ENCODE results near the gene HYAL1.

The HYAL1 gene

GRCh38 chr3:50326182-50326541, 22.8 kb upstream of the HYAL1 start:
- no peak overlapping the region for H3K4me3 ChIP-seq (ENCODE audit: low read length)
- no peak for TF ChIP-seq ZNF274 (IDR thresholded peaks at IDR 0.05; ENCODE audit: low read depth, low read length)

DNA sequence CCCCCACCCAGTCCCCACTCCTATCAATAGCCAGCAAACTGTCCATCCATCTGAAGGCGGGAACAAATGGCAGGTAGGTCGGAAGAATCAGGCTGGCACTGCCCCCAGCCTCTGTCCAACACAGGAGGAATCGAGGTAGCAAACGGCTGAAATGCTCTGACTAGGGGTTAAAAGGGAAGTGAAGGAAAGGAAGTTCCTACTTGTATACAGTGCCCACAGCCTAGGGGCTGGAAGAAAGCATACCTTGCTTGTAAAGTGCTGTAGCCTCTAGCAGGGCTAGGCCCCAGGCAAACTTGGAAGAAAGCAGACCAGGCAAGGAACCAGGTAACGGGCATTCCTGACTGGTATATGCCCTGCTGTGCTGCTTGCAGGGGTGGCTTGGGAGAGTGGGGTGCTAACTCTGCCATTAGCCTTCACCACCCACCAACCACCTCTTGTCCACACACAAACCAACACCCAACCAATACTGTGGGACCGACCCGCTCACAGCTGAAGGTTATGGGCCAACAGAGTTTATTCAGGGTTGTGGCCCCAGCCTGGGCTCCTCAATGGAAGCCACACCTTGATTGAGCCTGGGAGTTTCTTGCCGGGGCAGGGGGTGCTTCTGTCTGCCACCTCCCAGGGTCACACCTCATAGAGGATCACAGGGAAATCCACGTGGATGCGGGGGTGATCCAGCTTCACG, 22.3 kb upstream of the HYAL1 start:
- H3K4me3 ChIP-seq (ENCODE audit: low read length): no peak overlapping the region
- TF ChIP-seq ZNF274 (IDR thresholded peaks at IDR 0.05; ENCODE audit: low read depth, low read length): no peak

DNA sequence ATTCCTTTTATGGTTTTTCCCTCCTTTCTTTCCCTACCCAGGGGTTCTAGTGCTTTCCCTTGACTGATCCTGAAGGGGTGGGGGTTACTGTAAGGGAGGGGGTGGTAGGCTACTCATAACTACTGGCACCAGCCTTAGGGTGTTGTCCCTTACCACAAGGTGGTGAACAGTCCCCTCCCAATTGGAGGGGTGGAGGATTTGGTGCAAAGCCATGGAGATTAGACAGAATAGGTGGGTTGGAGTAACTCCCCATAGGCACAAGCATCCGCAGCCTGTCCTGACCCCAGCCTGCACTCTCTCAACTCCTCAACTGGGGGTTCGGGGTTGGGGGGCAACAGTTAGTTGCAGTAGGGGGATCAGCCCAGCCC, 21.7 kb upstream of the HYAL1 start:
- no peak overlapping the region for H3K4me3 ChIP-seq (ENCODE audit: low read length)
- no peak for TF ChIP-seq ZNF274 (IDR thresholded peaks at IDR 0.05; ENCODE audit: low read depth, low read length)

DNA sequence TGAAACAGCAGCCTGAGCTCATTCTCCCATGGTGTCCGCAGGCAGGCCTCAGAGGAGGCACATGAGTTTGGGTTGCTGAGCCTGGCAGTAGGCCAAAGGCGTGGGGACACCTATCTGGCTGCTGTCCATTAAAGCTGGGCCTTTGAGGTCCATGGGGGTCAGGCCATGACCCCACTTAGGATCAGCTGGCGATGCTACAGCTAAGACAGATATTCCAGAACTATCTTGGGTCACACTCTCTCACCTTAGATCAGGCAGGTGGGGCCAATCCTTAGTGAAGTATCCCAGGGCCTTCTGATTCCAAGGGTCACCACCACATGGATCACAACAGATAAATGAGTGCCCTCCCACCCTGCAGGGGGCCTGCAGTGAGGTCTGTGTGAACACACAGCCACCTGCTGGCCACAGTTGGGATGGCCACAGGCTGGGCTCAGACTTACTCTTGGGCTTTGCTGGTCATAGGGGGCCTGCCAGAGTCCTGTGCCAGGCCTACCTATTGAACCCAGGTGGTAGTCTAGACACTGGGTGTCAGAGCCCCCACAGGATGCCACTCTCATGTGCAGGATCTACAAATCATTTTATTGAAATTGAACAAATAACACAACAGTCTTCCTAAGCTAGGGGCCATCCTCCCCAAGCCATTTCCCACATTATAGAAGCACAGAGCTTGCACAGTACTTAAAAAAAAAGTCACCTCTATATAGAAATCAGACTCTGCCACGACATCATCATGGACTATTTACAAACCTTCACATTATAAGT, 21.2 kb upstream of the HYAL1 start:
- H3K4me3 ChIP-seq (ENCODE audit: low read length): no peak overlapping the region
- no peak for TF ChIP-seq ZNF274 (IDR thresholded peaks at IDR 0.05; ENCODE audit: low read depth, low read length)

GRCh38 chr3:50323614-50324199, 20.3 kb upstream of the HYAL1 start:
- TF ChIP-seq ZNF274 (IDR thresholded peaks at IDR 0.05; ENCODE audit: low read depth, low read length): no peak
- H3K4me3 ChIP-seq (ENCODE audit: low read length): no peak overlapping the region

DNA sequence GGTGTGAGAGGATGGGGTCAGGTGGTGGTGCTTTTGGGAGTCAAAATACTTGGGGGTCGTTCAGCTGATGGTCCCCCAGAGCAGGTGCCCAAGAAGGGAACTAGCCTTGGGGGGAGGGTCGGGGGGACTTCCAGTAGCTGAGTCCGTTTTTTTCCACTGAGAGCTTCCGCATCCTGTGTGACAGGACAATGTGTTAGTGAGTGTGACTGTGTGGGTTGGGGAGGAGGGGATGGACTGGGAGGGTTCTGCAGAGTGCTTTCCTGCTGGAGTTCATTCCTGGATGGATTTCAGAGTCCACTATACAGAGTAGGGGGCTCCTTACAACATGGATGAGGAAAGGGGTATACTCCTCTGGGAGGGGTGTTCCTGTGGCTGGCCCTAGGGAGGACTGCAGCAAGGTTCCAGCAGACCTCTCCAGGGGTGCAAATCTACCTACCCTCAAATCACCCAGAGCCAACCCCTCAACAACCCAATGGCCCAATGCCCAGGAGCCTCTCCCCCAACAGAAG, 19.8 kb upstream of the HYAL1 start:
- no peak for TF ChIP-seq ZNF274 (IDR thresholded peaks at IDR 0.05; ENCODE audit: low read depth, low read length)
- H3K4me3 ChIP-seq (ENCODE audit: low read length): no peak overlapping the region

DNA sequence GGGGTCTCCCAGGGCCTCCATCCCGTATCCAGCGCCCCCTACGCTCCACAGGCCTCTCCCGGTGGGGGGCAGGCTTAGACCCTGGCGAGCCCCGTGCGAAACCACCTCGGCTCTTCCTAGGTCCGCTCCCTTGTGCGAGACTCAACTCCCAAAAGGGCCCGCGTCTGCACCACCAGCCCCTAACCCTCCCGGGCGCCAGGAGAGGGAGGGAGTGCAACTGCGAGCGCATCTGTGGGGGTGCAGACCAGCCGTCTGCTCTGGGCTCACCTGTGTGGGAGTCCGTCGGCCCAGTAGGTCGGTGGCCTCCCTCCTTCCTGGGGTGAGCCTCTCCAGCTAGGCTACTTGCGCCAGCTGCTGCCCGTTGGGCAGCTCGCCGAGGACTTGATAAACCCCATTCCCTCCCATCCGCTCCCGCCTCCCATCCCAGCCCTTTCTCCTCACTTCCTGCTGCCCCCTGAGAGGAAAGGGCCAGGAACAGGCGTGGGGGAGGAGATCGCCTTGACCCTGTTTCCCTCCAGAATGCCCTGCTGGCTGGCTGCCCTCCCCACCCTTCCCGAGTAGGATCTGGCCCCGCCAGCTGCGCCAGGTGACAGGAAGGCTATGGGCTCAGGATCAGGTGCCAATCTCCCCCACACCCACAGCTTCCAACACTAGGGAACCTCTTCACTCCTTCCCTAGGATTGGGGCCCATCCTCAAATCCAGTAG, 19.2 kb upstream of the HYAL1 start, which contains the start of gene HYAL2:
Gene HYAL2, minus strand, starts transcription at position 360 of the 706 bp plus-strand sequence. CDS start 2,256 bp downstream, outside the sequence.
- H3K4me3 ChIP-seq (ENCODE audit: low read length): peak within 1 kb of the TSS; percentile 91; the same call in 1 of the 2 replicates
- no peak for TF ChIP-seq ZNF274 (IDR thresholded peaks at IDR 0.05; ENCODE audit: low read depth, low read length)

DNA sequence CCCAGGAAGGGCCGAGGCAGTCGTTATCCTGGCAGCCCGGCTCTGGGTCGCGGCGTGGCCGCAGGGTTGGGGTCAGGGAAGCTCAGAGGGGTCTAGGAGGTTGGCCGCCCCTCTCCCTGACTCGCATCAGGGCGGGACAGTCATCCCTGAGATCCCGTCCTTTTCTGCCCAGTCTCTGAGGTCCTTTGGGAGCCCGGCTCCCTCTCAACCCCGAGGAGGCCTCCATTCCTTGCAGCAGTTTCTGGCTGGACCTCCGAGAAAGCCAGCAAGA, 18.7 kb upstream of the HYAL1 start:
- peak overlapping the region; percentile 15; the same call in 1 of the 2 replicates for H3K4me3 ChIP-seq (ENCODE audit: low read length)
- no peak for TF ChIP-seq ZNF274 (IDR thresholded peaks at IDR 0.05; ENCODE audit: low read depth, low read length)

DNA sequence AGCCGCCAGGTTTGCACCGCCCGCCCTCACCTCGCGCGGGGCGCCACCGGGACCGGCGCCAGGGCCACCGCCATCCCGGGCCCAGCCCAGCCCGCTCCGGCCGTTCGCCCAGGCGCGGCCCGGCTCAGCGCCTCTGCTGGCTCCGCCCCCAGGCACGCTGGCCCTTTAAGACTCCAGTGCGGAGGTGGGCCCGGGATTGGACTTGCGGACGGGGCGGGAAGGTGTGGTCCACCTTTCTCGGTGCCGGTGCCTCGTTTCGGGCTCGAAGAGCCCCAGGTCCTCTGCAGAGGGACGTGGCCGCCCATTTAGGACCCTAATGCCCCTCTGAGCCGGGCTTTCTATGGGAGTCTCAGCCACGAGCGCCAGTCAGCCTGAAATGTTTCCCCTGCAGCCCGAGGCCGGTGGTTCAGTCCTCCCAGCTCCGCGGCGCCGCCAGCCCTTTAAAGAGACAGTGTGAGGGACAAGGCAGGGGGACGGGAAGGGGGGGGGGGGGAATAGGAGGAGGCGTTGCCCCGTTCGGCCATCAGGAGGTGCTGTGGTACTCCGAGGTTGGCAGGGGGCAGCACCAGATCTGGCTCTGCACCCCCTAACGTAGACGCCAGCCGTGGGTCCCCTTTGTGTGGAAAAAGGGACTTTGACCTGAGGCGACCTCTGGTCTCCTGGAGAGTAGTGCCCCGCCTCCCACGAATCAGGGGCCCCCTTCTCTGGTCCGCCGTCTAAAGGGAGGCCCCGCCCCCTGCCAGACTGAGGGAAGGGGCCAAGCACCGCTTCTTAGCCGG, 18.2 kb upstream of the HYAL1 start:
- peak overlapping the region; percentile 91; the same call in 1 of the 2 replicates for H3K4me3 ChIP-seq (ENCODE audit: low read length)
- TF ChIP-seq ZNF274 (IDR thresholded peaks at IDR 0.05; ENCODE audit: low read depth, low read length): no peak

GRCh38 chr3:50320853-50321335, 17.5 kb upstream of the HYAL1 start:
- peak overlapping the region; percentile 91 for H3K4me3 ChIP-seq (ENCODE audit: low read length)
- TF ChIP-seq ZNF274 (IDR thresholded peaks at IDR 0.05; ENCODE audit: low read depth, low read length): no peak

GRCh38 chr3:50319894-50320625, 16.7 kb upstream of the HYAL1 start:
- no peak for TF ChIP-seq ZNF274 (IDR thresholded peaks at IDR 0.05; ENCODE audit: low read depth, low read length)
- H3K4me3 ChIP-seq (ENCODE audit: low read length): peak overlapping the region; percentile 91; the same call in 1 of the 2 replicates

DNA sequence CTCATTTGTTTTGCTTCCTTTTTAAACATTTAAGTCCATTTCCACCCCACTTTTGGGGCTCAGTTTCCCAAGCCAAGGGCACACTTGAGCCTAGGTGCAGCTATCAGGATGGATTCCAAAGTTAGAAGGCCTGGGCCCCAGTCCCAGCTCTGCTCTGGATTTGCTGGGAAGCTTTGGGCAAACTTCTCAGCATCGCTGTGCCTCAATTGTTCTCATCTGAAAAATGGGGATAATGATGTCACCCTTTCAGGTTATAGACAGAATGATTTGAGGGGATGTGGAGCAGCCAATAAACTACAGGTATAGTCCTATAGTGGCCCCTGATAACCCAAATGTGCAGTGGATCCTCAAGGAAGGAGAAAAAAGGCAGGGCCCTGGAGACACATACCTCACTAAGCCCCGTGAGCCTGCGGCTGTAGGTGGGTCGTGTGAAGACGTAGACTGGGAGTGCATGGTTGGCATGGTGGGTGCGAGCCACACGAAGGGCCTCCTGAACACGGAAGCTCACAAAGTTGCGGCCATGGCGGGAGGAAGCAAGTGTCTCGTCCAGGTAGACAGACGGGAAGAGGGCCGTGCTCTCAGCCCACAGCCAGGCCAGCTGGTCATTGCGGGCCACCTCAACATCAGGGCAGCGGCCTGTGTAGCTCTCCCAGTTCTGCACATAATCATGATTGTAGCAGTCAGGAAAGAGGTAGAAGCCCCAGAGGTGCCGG, 16.0 kb upstream of the HYAL1 start:
- H3K4me3 ChIP-seq (ENCODE audit: low read length): no peak overlapping the region
- TF ChIP-seq ZNF274 (IDR thresholded peaks at IDR 0.05; ENCODE audit: low read depth, low read length): no peak

Measured in GM08714 (cell line).